ENCODE results near the gene LHFPL2. TPM values are rescaled to one million over a fixed set of nuclear protein-coding genes. Genes with fewer than 3 reads are reported as not detected.

Gene LHFPL2
- total RNA-seq, 2 experiments from 2014 or later: 0.20 TPM; not detected in 1

- POLR2A ChIA-PET: no interaction called here
Measured at GRCh38 chr5:78569441-78569840, 79.1 kb downstream of the LHFPL2 start.

GRCh38 chr5:78568676-78569075 is 79.9 kb downstream of the LHFPL2 start:
- intact Hi-C loops (cut with micrococcal nuclease): no loop called here
- Mint-ChIP-seq H3K36me3 (ENCODE audit: low read depth) (no peaks in the 10 kb centered on the region), H3K4me3 (no peak overlapping the region), H3K27me3 (peaks cover 4% of the 10 kb centered on the region), H3K9me3 (no peaks in the 10 kb centered on the region), H3K27ac (no peak overlapping the region), H3K4me1 (ENCODE audit: low read depth) (no peaks in the 10 kb centered on the region)
- DNase-seq (no peak), ATAC-seq (no peak)
- CTCF ChIA-PET: no interaction called here
- no peak for TF ChIP-seq CTCF (IDR thresholded peaks at IDR 0.05)
- POLR2A ChIA-PET: no interaction called here

More at GRCh38 chr5:78569441-78569840, 79.1 kb downstream of the LHFPL2 start:
- ATAC-seq: no peak
- no peaks in the 10 kb centered on the region for H3K4me1 Mint-ChIP-seq (ENCODE audit: low read depth)
- peaks cover 2% of the 10 kb centered on the region for H3K27me3 Mint-ChIP-seq
- DNase-seq: no peak
- CTCF ChIA-PET: no interaction called here
- intact Hi-C loops (cut with micrococcal nuclease): no loop called here
- H3K27ac Mint-ChIP-seq: no peak overlapping the region
- no peak for TF ChIP-seq CTCF (IDR thresholded peaks at IDR 0.05)
- H3K9me3 Mint-ChIP-seq: no peaks in the 10 kb centered on the region
- H3K4me3 Mint-ChIP-seq: no peak overlapping the region
- H3K36me3 Mint-ChIP-seq (ENCODE audit: low read depth): no peaks in the 10 kb centered on the region

- Mint-ChIP-seq H3K27ac (no peak overlapping the region), H3K4me3 (no peak overlapping the region), H3K36me3 (ENCODE audit: low read depth) (no peaks in the 10 kb centered on the region), H3K9me3 (no peaks in the 10 kb centered on the region), H3K4me1 (ENCODE audit: low read depth) (no peaks in the 10 kb centered on the region), H3K27me3 (peaks cover 5% of the 10 kb centered on the region)
- no peak for TF ChIP-seq CTCF (IDR thresholded peaks at IDR 0.05)
- ATAC-seq (no peak), DNase-seq (no peak)
- intact Hi-C loops (cut with micrococcal nuclease): no loop called here
- ChIA-PET CTCF (no interaction called here), POLR2A (no interaction called here)
Measured at GRCh38 chr5:78568212-78568611, 80.4 kb downstream of the LHFPL2 start.

GRCh38 chr5:78567617-78568016 is 81.0 kb downstream of the LHFPL2 start:
- TF ChIP-seq CTCF (IDR thresholded peaks at IDR 0.05): no peak
- POLR2A ChIA-PET: no interaction called here
- Mint-ChIP-seq H3K4me1 (ENCODE audit: low read depth) (no peaks in the 10 kb centered on the region), H3K27me3 (peaks cover 5% of the 10 kb centered on the region), H3K36me3 (ENCODE audit: low read depth) (no peaks in the 10 kb centered on the region), H3K4me3 (no peak overlapping the region), H3K27ac (no peak overlapping the region), H3K9me3 (no peaks in the 10 kb centered on the region)
- intact Hi-C loops (cut with micrococcal nuclease): no loop called here
- CTCF ChIA-PET: interaction anchor here (1.0 kb wide), 1 partner anchor 14 kb away, joined by 3 read pairs; no protein-coding TSS in a partner anchor
- no peak for DNase-seq
- no peak for ATAC-seq

GRCh38 chr5:78566747-78567425 is 81.7 kb downstream of the LHFPL2 start:
- no peak overlapping the region for H3K4me3 Mint-ChIP-seq
- H3K9me3 Mint-ChIP-seq: no peaks in the 10 kb centered on the region
- H3K4me1 Mint-ChIP-seq (ENCODE audit: low read depth): no peaks in the 10 kb centered on the region
- ATAC-seq: no peak
- ChIA-PET CTCF (interaction anchor here (1.0 kb wide), 1 partner anchor 13 kb away, joined by 3 read pairs; no protein-coding TSS in a partner anchor), POLR2A (no interaction called here)
- H3K27me3 Mint-ChIP-seq: peaks cover 5% of the 10 kb centered on the region
- no peak for TF ChIP-seq CTCF (IDR thresholded peaks at IDR 0.05)
- H3K36me3 Mint-ChIP-seq (ENCODE audit: low read depth): no peaks in the 10 kb centered on the region
- no peak overlapping the region for H3K27ac Mint-ChIP-seq
- intact Hi-C loops (cut with micrococcal nuclease): no loop called here
- DNase-seq: no peak

Measured in activated CD8-positive, alpha-beta T cell treated with anti-CD3 and anti-CD28 coated beads for 36 hours (primary cell).